WTC11 (cell line): ENCODE results near the gene LTBP1. TPM values are rescaled to one million over a fixed set of nuclear protein-coding genes. Genes with fewer than 3 reads are reported as not detected.

Source experiments
- ATAC-seq: fragments of 200-7000 bp; cut with Tn5 transposase; 2 replicates; pipeline ENCODE4 v1.10.0; 2021; ENCODE audit warnings: mild to moderate bottlenecking, moderate library complexity
- CTCF ChIA-PET: fragments of 300-600 bp; sonication (Branson Sonifier 250); formaldehyde crosslinking; loops from one replicate; lab custom pipeline; 2021; ENCODE audit warnings: antibody characterized with exemption; lab: Charles Lee
- POLR2A ChIA-PET: fragments of 350-600 bp; sonication (Branson Sonifier 250); formaldehyde crosslinking; loops from one replicate; lab custom pipeline; 2021; ENCODE audit warnings: antibody characterized with exemption; lab: Charles Lee
- DNase-seq: peaks from one replicate; pipeline ENCODE4 v3.0.0; 2021; ENCODE audit warnings: low spot score
- H3K27ac Mint-ChIP-seq: 2 replicates; pipeline ENCODE4 v1.8.0; 2021; ENCODE audit warnings: mixed read lengths
- H3K27me3 Mint-ChIP-seq: 2 replicates; pipeline ENCODE4 v1.8.0; 2021; ENCODE audit warnings: low read depth, mild to moderate bottlenecking, moderate library complexity, mixed read lengths
- H3K36me3 Mint-ChIP-seq: 2 replicates; pipeline ENCODE4 v1.8.0; 2021; ENCODE audit warnings: mixed read lengths
- H3K4me1 Mint-ChIP-seq: 2 replicates; pipeline ENCODE4 v1.8.0; 2022; ENCODE audit warnings: mixed read lengths
- H3K4me3 Mint-ChIP-seq: 2 replicates; pipeline ENCODE4 v1.8.0; 2021; ENCODE audit warnings: mild to moderate bottlenecking, moderate library complexity, mixed read lengths
- H3K9me3 Mint-ChIP-seq: 2 replicates; pipeline ENCODE4 v1.8.0; 2021; ENCODE audit warnings: mixed read lengths
- CREB1 ChIP-seq: sonication (generic); formaldehyde crosslinking; IDR thresholded peaks from 2 replicates; pipeline ENCODE4 v1.8.0; 2023; ENCODE audit warnings: mild to moderate bottlenecking, missing genetic modification reagents
- EMX1 ChIP-seq: fragments of 250-450 bp; sonication (Bioruptor Pico); IDR thresholded peaks from 2 replicates; pipeline ENCODE4 v1.8.0; 2021; ENCODE audit warnings: mild to moderate bottlenecking
- ESRRA ChIP-seq: sonication (generic); formaldehyde crosslinking; IDR thresholded peaks from 2 replicates; pipeline ENCODE4 v1.8.1; 2022; ENCODE audit warnings: mild to moderate bottlenecking, missing genetic modification reagents, borderline replicate concordance
- FOXJ3 ChIP-seq: sonication (generic); formaldehyde crosslinking; IDR thresholded peaks from 2 replicates; pipeline ENCODE4 v1.9.0; 2021; ENCODE audit warnings: missing genetic modification reagents, mild to moderate bottlenecking, borderline replicate concordance
- FOXP1 ChIP-seq: sonication (generic); formaldehyde crosslinking; IDR thresholded peaks from 2 replicates; pipeline ENCODE4 v1.8.0; 2022; ENCODE audit warnings: missing genetic modification reagents, mild to moderate bottlenecking, moderate library complexity, borderline replicate concordance
- HMGA2 ChIP-seq: fragments of 250-450 bp; sonication (Bioruptor Pico); IDR thresholded peaks from 2 replicates; pipeline ENCODE4 v1.4.0; 2021; ENCODE audit warnings: mild to moderate bottlenecking, moderate library complexity
- MYBL2 ChIP-seq: sonication (generic); formaldehyde crosslinking; IDR thresholded peaks from 2 replicates; pipeline ENCODE4 v1.8.1; 2023; ENCODE audit warnings: mild to moderate bottlenecking, moderate library complexity, missing genetic modification reagents
- NR1H2 ChIP-seq: sonication (generic); formaldehyde crosslinking; IDR thresholded peaks from 2 replicates; pipeline ENCODE4 v1.9.0; 2021; ENCODE audit warnings: mild to moderate bottlenecking, moderate library complexity, missing genetic modification reagents
- SMAD4 ChIP-seq: sonication (generic); formaldehyde crosslinking; IDR thresholded peaks from 2 replicates; pipeline ENCODE4 v1.8.0; 2022; ENCODE audit warnings: mild to moderate bottlenecking, missing genetic modification reagents
- TEAD4 ChIP-seq: sonication (generic); formaldehyde crosslinking; IDR thresholded peaks from 2 replicates; pipeline ENCODE4 v1.8.0; 2022; ENCODE audit warnings: mild to moderate bottlenecking, missing genetic modification reagents
- ZNF138 ChIP-seq: sonication (generic); formaldehyde crosslinking; conservative IDR thresholded peaks from 2 replicates; pipeline ENCODE4 v1.8.1; 2022; ENCODE audit warnings: mild to moderate bottlenecking, moderate library complexity, missing genetic modification reagents
- ZNF232 ChIP-seq: sonication (generic); formaldehyde crosslinking; IDR thresholded peaks from 2 replicates; pipeline ENCODE4 v1.8.0; 2022; ENCODE audit warnings: mild to moderate bottlenecking, missing genetic modification reagents
- ZNF263 ChIP-seq: sonication (generic); formaldehyde crosslinking; IDR thresholded peaks from 2 replicates; pipeline ENCODE4 v1.8.1; 2022; ENCODE audit warnings: low read depth, mild to moderate bottlenecking, moderate library complexity, missing genetic modification reagents
- total RNA-seq: library from RNA; stranded (reverse); gene quantifications from 3 replicates; pipeline ENCODE4 v1.2.3, GENCODE V29; 2021
- TF ChIP-seq, protein P1 (sequence below): sonication (generic); formaldehyde crosslinking; IDR thresholded peaks from 2 replicates; pipeline ENCODE4 v1.8.1; 2022; ENCODE audit warnings: low read depth, missing genetic modification reagents, borderline replicate concordance
- TF ChIP-seq, protein P2 (sequence below): sonication (generic); formaldehyde crosslinking; IDR thresholded peaks from 2 replicates; pipeline ENCODE4 v1.8.1; 2022; ENCODE audit warnings: mild to moderate bottlenecking, moderate library complexity, missing genetic modification reagents
- TF ChIP-seq, protein P3 (sequence below): fragments of 250-450 bp; sonication (Bioruptor Pico); IDR thresholded peaks from 2 replicates; pipeline ENCODE4 v1.9.0; 2021; ENCODE audit warnings: moderate library complexity, mild to moderate bottlenecking, inconsistent platforms, borderline replicate concordance
- TF ChIP-seq, protein P4 (sequence below): fragments of 250-450 bp; sonication (Bioruptor Pico); conservative IDR thresholded peaks from 2 replicates; pipeline ENCODE4 v1.9.0; 2021; ENCODE audit warnings: mild to moderate bottlenecking
- TF ChIP-seq, protein P5 (sequence below): fragments of 250-450 bp; sonication (Bioruptor Pico); IDR thresholded peaks from 2 replicates; pipeline ENCODE4 v1.9.0; 2021; ENCODE audit warnings: mild to moderate bottlenecking
- TF ChIP-seq, protein P6 (sequence below): sonication (generic); formaldehyde crosslinking; IDR thresholded peaks from 2 replicates; pipeline ENCODE4 v1.8.0; 2022; ENCODE audit warnings: missing genetic modification reagents
- TF ChIP-seq, protein P7 (sequence below): sonication (generic); formaldehyde crosslinking; IDR thresholded peaks from 2 replicates; pipeline ENCODE4 v1.8.0; 2023; ENCODE audit warnings: missing genetic modification reagents

Gene LTBP1
- total RNA-seq, 1 experiment from 2014 or later = 33.6 TPM

DNA sequence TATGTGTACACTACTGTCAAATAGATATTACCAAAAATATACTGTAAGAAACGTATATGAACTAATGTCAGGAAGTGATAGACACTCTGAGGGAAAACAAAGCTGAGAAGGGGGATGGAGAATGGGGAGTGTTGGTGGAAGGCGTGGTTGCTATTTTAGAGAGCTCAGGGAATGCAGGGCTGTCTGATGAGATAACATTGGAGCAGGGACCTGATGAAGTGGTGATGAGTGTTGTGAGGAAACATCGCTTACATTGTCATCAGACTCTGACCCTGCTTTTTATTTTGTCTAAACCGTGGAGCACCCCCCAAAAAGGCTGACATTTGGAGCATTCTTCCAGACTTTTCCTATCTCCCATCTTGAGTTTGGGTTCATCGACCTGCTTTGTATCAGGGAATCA, 194.7 kb downstream of the LTBP1 start (continued):
- TF ChIP-seq, protein P1, sequence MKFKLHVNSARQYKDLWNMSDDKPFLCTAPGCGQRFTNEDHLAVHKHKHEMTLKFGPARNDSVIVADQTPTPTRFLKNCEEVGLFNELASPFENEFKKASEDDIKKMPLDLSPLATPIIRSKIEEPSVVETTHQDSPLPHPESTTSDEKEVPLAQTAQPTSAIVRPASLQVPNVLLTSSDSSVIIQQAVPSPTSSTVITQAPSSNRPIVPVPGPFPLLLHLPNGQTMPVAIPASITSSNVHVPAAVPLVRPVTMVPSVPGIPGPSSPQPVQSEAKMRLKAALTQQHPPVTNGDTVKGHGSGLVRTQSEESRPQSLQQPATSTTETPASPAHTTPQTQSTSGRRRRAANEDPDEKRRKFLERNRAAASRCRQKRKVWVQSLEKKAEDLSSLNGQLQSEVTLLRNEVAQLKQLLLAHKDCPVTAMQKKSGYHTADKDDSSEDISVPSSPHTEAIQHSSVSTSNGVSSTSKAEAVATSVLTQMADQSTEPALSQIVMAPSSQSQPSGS (CRISPR knock-in tag) = no peak
- no peak for TF ChIP-seq HMGA2

DNA sequence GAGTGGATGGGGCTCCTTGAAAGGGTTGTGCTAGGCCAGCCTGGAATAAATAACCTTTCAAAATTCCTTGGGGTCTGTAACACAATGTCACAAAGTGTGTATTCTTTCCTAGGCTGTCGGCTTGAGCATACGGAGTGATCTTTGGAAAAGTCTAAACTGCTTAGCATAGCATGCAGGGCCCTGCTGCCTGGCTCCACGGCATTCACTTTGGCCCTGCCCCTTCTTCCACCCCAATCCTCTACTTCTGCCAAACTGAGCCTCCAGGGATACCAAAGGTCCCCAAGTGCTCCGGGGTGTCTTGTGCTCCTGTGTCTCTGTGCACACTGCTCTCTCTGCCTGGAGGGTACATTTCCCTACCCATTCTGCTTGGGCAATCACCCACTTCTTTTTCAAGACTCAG, 196.1 kb downstream of the LTBP1 start:
- Mint-ChIP-seq H3K27me3 (no peaks in the 10 kb centered on the region), H3K9me3 (no peaks in the 10 kb centered on the region), H3K4me1 (peaks cover 21% of the 10 kb centered on the region), H3K4me3 (no peak overlapping the region), H3K36me3 (no peaks in the 10 kb centered on the region), H3K27ac (no peak overlapping the region; the same call in 1 of the 2 replicates)
- ChIA-PET CTCF (no interaction called here), POLR2A (no interaction called here)
- ATAC-seq (peak; percentile 28; the same call in 1 of the 2 replicates), DNase-seq (no peak)
- no peak for TF ChIP-seq ZNF138 (CRISPR knock-in tag)
- TF ChIP-seq, protein P1 (CRISPR knock-in tag) = no peak
- TF ChIP-seq, protein P2, sequence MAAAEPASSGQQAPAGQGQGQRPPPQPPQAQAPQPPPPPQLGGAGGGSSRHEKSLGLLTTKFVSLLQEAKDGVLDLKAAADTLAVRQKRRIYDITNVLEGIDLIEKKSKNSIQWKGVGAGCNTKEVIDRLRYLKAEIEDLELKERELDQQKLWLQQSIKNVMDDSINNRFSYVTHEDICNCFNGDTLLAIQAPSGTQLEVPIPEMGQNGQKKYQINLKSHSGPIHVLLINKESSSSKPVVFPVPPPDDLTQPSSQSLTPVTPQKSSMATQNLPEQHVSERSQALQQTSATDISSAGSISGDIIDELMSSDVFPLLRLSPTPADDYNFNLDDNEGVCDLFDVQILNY (CRISPR knock-in tag) = no peak
- no peak for TF ChIP-seq TEAD4
- TF ChIP-seq, protein P3, sequence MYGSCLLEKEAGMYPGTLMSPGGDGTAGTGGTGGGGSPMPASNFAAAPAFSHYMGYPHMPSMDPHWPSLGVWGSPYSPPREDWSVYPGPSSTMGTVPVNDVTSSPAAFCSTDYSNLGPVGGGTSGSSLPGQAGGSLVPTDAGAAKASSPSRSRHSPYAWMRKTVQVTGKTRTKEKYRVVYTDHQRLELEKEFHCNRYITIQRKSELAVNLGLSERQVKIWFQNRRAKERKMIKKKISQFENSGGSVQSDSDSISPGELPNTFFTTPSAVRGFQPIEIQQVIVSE = no peak
- no peak for TF ChIP-seq CREB1
- TF ChIP-seq, protein P4, sequence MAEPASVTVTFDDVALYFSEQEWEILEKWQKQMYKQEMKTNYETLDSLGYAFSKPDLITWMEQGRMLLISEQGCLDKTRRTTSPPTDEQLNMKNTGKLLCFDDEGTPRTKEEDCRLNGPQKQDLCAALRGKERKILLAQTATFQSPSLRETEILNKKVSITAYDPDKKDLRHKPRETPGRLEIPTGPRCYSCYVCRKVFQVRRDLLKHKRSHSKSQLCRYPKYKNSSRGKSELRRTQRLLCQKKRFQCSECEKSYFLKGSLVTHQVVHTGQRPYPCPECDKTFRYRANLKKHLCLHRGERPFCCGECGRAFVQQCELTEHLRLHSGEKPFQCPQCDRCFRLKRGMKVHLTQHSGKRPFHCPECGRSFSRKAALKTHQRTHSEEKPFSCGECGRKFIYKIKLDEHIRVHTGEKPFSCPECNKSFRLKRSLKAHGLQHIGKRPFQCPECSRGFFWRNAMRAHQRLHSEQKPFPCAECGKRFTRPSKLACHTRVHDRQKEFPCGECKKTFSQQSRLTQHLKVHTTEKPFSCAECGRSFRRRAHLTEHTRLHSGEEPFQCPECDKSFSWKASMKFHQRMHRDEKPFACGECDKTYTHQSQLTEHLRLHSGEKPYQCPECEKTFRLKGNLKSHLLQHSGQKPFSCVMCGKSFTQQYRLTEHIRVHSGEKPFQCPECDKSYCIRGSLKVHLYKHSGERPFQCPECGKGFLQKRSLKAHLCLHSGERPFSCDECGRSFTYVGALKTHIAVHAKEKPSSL (CRISPR knock-in tag) = no peak

DNA sequence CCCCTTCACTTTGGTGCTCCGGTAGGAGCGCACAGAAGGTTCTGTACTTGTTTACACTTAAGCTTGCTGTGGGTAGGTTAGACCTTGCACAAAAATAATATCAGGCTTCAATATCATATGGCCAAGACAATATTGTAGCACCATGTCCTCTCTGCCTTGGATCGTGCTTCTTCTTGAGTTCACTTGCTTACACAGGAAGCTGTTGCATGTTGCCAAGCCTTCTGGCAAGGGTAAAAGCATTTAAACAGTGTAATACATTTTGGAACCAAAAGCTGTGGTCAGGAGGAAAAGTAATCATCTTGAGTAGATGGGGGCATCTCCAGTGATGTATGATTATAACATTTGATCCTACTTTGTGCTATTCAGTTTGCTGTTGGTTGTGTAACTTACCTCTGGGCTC, 197.5 kb downstream of the LTBP1 start:
- Mint-ChIP-seq H3K27me3 (no peaks in the 10 kb centered on the region), H3K4me3 (no peak overlapping the region), H3K27ac (no peak overlapping the region), H3K36me3 (no peaks in the 10 kb centered on the region), H3K4me1 (peaks cover 13% of the 10 kb centered on the region), H3K9me3 (no peaks in the 10 kb centered on the region)
- CTCF ChIA-PET = no interaction called here
- DNase-seq (no peak), ATAC-seq (no peak)
- POLR2A ChIA-PET = no interaction called here
- no peak for TF ChIP-seq FOXP1
- TF ChIP-seq NR1H2 (CRISPR knock-in tag) = no peak
- TF ChIP-seq EMX1 (CRISPR knock-in tag) = no peak
- TF ChIP-seq ESRRA (CRISPR knock-in tag) = no peak
- TF ChIP-seq MYBL2 (CRISPR knock-in tag) = no peak
- TF ChIP-seq, protein P5, sequence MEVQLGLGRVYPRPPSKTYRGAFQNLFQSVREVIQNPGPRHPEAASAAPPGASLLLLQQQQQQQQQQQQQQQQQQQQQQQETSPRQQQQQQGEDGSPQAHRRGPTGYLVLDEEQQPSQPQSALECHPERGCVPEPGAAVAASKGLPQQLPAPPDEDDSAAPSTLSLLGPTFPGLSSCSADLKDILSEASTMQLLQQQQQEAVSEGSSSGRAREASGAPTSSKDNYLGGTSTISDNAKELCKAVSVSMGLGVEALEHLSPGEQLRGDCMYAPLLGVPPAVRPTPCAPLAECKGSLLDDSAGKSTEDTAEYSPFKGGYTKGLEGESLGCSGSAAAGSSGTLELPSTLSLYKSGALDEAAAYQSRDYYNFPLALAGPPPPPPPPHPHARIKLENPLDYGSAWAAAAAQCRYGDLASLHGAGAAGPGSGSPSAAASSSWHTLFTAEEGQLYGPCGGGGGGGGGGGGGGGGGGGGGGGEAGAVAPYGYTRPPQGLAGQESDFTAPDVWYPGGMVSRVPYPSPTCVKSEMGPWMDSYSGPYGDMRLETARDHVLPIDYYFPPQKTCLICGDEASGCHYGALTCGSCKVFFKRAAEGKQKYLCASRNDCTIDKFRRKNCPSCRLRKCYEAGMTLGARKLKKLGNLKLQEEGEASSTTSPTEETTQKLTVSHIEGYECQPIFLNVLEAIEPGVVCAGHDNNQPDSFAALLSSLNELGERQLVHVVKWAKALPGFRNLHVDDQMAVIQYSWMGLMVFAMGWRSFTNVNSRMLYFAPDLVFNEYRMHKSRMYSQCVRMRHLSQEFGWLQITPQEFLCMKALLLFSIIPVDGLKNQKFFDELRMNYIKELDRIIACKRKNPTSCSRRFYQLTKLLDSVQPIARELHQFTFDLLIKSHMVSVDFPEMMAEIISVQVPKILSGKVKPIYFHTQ (CRISPR knock-in tag) = no peak
- TF ChIP-seq FOXJ3 (CRISPR knock-in tag) = no peak
- TF ChIP-seq, protein P6, sequence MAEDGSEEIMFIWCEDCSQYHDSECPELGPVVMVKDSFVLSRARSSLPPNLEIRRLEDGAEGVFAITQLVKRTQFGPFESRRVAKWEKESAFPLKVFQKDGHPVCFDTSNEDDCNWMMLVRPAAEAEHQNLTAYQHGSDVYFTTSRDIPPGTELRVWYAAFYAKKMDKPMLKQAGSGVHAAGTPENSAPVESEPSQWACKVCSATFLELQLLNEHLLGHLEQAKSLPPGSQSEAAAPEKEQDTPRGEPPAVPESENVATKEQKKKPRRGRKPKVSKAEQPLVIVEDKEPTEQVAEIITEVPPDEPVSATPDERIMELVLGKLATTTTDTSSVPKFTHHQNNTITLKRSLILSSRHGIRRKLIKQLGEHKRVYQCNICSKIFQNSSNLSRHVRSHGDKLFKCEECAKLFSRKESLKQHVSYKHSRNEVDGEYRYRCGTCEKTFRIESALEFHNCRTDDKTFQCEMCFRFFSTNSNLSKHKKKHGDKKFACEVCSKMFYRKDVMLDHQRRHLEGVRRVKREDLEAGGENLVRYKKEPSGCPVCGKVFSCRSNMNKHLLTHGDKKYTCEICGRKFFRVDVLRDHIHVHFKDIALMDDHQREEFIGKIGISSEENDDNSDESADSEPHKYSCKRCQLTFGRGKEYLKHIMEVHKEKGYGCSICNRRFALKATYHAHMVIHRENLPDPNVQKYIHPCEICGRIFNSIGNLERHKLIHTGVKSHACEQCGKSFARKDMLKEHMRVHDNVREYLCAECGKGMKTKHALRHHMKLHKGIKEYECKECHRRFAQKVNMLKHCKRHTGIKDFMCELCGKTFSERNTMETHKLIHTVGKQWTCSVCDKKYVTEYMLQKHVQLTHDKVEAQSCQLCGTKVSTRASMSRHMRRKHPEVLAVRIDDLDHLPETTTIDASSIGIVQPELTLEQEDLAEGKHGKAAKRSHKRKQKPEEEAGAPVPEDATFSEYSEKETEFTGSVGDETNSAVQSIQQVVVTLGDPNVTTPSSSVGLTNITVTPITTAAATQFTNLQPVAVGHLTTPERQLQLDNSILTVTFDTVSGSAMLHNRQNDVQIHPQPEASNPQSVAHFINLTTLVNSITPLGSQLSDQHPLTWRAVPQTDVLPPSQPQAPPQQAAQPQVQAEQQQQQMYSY (CRISPR knock-in tag) = no peak
- TF ChIP-seq SMAD4 (CRISPR knock-in tag) = no peak
- TF ChIP-seq, protein P7, sequence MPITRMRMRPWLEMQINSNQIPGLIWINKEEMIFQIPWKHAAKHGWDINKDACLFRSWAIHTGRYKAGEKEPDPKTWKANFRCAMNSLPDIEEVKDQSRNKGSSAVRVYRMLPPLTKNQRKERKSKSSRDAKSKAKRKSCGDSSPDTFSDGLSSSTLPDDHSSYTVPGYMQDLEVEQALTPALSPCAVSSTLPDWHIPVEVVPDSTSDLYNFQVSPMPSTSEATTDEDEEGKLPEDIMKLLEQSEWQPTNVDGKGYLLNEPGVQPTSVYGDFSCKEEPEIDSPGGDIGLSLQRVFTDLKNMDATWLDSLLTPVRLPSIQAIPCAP (CRISPR knock-in tag) = no peak
- TF ChIP-seq ZNF263 (CRISPR knock-in tag) = no peak
- TF ChIP-seq ZNF232 (CRISPR knock-in tag) = no peak
